ENCODE results near the gene P2RY14.

P2RY14 gene

GRCh38 chr3:151300539-151300938 is 22.2 kb upstream of the P2RY14 start:
- no peak for DNase-seq (ENCODE audit: low read depth in 2 of 2)

GRCh38 chr3:151299006-151299405 is 20.7 kb upstream of the P2RY14 start:
- no peak for DNase-seq (ENCODE audit: low read depth in 2 of 2)

- DNase-seq (ENCODE audit: low read depth in 2 of 2), result no peak
Observed at GRCh38 chr3:151297429-151297828, 19.1 kb upstream of the P2RY14 start.

DNA sequence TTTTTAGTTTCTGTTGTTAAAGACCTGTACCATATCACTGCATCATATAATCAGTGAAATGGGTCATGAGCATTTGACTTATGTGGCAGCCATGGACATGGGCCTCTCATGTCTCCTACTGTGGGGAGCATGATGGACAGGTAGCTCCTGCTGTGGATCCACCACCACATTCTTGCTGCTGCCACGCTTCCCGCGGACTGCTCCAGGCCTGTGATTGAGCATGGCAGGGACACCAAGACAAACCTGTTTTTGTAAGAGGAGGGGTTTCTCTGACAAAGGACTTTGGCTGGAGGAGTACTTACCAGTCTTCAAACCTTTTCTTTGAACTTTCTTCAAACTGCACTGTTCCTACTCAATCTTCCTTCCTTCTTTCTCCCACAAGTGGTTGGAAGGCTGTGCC is 17.9 kb upstream of the P2RY14 start:
- DNase-seq (ENCODE audit: low read depth in 2 of 2), result no peak

GRCh38 chr3:151293127-151293526 is 14.8 kb upstream of the P2RY14 start:
- DNase-seq (ENCODE audit: low read depth in 2 of 2), result no peak

DNA sequence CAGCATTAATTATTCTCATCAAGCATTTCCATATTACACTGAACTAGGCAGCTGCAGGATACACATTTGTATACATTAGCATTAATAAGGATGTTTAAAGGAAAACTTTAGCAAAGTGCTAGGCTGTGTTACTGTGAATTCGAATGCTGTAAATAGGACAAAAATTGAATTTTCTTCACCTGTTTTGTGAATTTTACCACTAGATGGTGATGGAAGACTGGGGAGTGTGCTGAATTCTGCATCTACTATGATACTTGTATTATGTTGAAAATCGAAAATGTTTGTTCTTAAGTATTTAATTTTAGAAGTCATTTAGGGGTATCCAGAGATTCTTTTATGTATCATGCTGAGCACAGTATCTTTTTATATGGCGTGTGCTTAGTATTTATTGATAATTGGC is 12.3 kb upstream of the P2RY14 start:
- DNase-seq (ENCODE audit: low read depth in 2 of 2), result no peak

DNA sequence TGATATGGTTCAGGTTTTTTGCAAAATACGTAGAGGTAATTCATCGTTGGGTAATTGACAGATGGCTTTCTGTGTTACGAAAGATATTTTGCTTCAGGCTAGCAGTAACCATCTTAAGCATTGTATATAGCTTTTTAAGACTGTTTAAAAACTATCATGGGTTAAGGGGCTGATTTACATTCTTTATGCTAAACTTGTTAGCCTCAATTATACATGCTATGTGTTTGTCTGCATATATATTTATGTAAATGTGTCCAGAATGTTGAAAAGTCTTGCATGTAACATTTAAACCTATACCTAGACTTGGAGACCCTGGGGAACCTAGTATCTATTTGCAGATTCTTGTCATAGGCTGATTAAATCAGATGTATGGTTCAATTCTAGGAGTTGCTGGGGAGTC is 11.1 kb upstream of the P2RY14 start:
- DNase-seq (ENCODE audit: low read depth in 2 of 2), result no peak

GRCh38 chr3:151285940-151286339 is 7.6 kb upstream of the P2RY14 start:
- no peak for DNase-seq (ENCODE audit: low read depth in 2 of 2)

DNA sequence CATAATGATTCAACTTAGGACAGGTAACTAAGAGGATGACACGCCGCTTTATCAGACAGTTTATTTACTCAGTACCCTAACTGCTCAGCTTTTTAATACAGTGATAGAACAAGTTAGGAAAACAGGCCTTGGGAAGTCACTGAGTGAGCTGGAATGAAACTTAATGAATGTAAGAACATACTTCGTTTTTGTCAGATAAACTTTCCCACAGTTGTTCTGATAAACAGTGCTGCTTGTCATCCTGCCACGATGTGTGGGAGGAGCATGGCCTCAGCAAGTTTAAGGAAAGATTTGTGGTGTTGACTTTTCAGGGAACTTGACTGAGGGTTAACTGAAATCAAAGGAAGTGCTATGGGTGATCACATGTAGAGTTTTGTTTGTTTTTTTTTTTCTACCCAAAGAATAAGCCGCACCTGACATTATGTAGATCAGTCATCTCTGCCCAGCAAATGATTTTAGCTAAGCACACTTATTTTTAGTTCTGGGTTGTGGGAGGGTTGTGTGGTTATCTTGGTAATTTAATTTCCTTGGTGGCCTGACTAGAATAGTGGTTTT is 5.6 kb upstream of the P2RY14 start:
- DNase-seq (ENCODE audit: low read depth in 2 of 2), result no peak

- DNase-seq (ENCODE audit: low read depth in 2 of 2), result no peak
Observed at GRCh38 chr3:151283387-151283786, 5.0 kb upstream of the P2RY14 start.

DNA sequence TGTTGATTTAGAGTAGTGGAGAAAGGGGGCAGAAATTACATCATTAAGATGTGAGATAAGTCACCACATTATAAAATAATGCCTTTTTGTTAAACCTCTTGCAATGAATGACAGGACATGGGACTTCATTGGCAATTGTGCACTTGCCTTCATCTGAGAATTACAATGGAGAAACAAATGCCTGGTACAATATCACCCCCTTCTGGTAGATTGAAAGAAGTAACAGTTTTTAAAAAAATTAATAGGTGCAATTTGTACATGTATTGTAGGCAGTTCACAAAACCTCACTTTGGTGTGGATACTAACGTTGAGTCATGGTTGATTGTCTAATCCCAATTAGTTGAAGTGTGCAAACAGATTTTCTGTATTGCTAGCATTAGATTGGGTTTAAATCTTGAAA is 4.6 kb upstream of the P2RY14 start:
- DNase-seq (ENCODE audit: low read depth in 2 of 2), result no peak

DNA sequence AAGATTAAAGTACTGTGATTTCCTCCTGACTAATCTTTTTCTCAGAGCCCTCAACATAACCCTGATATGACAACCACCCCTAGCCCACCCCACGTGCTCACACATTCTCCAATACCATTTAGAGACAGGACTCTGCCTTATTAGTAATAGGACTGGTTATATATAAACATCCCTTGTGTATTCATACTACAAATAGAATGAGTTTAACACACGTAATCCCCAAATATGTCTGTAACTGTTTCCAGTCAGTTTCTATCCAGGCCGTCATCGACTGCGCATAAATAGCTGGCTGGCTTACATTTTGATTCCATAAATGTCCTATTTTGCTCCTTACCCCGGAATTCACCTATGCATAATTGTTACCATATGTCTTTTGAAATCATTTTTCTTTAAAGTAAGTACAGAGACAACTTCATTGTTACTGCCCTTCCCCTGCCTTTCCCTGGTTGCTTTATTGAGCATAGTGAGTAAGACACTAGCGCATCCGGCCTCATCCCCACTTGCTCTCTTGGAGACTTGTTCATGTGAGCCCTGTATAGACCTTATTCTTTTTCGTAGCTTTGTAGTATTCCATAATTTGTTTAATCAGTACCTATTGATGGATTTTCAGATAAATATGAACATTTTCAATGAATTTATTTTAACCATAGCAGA is 3.5 kb upstream of the P2RY14 start:
- no peak for DNase-seq (ENCODE audit: low read depth in 2 of 2)

DNA sequence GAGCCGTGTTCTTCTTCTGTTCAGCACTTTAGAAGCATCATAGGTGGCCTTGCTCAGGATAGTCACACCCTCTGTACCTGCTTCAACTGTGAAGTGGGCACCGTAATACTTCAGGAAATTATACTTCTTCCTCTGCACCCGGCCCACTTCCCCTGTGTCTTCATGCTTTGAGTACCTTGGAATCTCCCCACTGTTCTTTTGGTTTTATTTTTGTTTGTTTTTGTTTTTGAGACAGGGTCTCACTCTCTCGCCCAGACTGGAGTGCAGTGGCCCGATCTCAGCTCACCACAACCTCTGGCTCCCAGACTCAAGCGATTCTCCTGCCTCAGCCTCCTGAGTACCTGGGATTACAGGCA is 1.7 kb downstream of the P2RY14 start:
- no peak for DNase-seq (ENCODE audit: low read depth in 2 of 2)

- no peak for DNase-seq (ENCODE audit: low read depth in 2 of 2)
Observed at GRCh38 chr3:151276038-151276686, 2.2 kb downstream of the P2RY14 start.

DNA sequence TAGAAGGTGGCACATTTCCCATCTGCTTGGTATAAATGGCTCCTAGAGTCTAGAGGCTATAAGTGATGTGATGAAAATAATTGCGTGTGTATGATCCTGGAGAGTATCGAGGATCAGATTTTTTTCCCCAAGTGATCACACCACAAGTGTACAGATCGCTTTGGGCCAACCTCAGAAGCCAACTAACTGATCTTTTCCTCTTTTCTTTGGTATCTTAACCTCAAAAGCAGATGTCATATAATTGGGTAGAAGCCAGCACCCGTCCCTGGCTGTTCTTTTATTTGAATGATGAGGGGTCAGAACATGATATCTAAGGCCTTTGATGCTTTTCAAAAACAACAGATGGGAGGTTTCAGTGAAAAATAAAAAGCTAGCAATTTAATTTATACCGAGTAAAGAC is 3.3 kb downstream of the P2RY14 start:
- DNase-seq (ENCODE audit: low read depth in 2 of 2), result no peak

- no peak for DNase-seq (ENCODE audit: low read depth in 2 of 2)
Observed at GRCh38 chr3:151269631-151270030, 8.7 kb downstream of the P2RY14 start.

DNA sequence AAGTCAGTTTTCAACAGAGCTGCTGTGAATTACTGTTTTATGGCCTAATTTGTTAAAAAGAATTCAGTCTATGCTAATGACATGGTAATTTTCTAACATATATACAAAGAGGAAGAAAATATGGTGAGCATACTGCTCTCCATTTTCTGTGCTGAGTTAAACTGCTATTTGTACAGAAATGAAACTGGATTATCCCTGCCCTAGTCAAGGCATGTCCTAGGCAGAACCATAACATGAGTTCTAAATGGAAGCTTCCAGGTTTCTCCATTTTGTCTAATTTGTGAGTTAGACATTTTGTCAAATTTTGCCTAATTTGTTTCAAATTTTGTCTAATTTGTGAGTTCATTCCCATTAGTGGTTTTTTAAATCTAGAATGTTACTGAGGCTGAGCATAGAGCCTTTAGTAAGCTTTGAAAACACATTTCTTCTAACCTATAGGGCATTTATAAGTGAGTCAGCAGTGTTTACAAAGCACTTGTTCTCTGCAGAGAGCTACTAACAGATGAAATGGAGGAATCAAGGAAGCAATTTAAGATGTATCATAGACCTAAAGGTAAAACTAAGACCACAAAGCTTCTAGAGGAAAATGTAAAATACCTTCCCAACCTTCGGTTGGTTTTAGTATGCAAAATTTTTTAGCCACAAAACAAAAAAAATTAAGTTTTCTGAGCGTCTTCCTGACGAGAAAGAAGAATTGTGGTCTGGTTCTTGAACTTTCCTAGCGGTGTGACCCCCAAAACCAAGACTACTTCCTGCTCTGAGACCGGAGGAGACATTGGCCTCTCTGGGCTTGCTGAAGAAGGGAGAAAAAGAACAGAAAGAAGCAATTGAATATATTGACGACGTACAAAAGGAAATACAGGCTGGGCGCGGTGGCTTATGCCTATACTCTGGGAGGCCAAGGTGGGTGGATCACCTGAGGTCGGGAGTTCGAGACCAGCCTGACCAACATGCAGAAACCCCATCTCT is 9.8 kb downstream of the P2RY14 start:
- DNase-seq (ENCODE audit: low read depth in 2 of 2), result no peak

DNA sequence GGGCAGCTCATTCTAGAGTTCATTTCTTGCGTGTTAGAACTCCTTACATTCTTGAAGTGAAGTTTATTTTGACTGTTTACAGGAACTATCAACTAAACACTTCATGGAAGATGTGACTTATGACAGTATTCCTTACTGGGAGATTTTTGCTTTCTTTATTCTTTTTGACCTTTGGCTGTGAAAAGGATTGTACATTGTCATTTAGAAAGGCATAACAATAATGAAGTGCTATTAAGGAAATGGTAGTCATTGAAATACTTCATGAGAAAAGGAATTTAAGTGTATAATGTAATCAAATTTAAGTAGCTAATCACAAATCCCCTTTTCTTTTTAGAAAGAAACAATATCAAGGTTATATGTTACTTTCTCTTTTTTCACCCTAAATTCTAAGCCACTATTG is 11.3 kb downstream of the P2RY14 start:
- DNase-seq (ENCODE audit: low read depth in 2 of 2), result no peak

- no peak for DNase-seq (ENCODE audit: low read depth in 2 of 2)
Observed at GRCh38 chr3:151265866-151266265, 12.5 kb downstream of the P2RY14 start.

DNA sequence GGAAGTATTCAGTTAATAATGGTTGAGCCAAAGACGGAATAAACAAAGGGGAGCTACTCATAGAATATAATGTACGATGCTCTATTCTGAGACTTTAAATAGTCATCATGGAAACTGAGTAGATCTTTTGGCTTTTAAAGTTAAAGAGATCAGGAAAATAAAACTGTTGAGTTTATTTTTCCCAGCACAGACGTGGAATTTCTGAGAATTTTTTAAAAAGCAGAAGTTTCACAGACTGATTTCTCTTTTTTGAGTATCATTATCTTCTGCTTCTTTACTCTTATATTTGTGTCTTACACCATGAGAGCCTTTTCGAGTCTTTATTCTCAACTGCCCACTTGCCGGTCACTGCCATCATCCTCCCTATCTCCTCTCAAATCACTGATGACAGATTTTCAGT is 13.2 kb downstream of the P2RY14 start:
- no peak for DNase-seq (ENCODE audit: low read depth in 2 of 2)

DNA sequence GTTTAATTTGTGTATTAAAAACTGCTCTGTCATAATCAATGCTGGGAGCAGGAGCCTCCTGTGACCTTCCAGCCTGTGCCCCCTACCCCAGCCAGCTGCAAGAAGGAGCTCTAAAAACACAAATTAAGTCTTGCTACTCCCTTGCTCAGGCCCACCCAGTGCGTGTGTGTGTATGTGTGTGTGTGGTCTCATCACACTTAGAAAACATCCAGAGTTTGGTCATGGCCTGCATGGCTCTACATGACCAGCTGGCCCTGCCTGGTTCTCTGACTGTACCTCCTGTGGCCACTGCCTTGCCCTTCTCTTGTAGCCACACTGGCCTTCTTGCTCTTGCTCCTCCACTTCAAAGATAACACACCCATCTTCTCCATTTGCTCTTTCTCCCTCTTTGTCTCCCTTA is 13.7 kb downstream of the P2RY14 start:
- DNase-seq (ENCODE audit: low read depth in 2 of 2), result no peak

GRCh38 chr3:151262871-151263525 is 15.3 kb downstream of the P2RY14 start:
- no peak for DNase-seq (ENCODE audit: low read depth in 2 of 2)
